Activated CD8-positive, alpha-beta memory T cell treated with anti-CD3 and anti-CD28 coated beads, Interleukin-2, amount 50 U/mL, for 1 hour (primary cell): ENCODE data around the gene TNS4.

Experiments used
- DNase-seq: peaks from one replicate; pipeline ENCODE4 v3.0.0-alpha.2; 2020; ENCODE audit errors: extremely low read depth

The TNS4 gene

DNA sequence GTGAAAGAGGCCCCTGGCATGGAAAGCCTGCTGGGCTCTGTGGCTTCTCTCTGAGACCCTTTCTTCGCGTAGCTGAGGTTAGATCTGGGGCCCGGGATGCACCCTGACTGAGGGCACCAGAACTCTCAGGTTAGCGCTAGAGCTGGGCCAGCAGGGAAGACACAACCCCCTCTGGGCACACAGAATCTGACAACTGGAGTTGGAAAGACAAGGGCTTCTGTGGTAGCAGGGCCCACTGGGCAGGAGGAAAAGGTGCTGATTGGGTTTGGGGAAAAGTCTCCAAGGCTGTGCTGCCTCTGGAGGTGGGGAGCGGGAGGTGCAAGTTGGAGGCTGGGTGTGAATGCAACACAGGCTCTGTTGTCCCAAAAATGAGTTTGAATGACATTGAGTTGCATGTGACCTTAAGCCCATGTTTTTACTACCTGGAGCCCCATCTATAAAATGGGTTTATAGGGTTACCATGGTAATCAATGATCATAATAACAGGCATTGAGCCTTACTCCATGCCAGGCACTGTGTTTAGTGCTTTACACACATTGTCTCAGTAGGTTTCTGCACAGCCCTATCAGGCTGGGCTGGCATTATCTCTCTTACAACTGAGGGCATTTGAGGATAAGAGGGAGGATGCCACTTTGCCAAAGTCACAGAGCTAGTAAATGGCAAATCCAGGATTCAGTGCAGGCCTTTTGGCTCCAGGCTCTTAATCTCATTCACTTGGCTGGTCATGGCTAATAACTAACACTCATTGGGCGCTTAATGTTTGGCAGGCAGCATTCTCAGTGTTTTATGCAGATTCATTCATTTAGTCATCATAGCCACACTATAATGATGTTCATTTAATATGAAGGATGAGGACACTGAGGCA lies 67.6 kb downstream of the TNS4 start:
- DNase-seq, result no peak

DNA sequence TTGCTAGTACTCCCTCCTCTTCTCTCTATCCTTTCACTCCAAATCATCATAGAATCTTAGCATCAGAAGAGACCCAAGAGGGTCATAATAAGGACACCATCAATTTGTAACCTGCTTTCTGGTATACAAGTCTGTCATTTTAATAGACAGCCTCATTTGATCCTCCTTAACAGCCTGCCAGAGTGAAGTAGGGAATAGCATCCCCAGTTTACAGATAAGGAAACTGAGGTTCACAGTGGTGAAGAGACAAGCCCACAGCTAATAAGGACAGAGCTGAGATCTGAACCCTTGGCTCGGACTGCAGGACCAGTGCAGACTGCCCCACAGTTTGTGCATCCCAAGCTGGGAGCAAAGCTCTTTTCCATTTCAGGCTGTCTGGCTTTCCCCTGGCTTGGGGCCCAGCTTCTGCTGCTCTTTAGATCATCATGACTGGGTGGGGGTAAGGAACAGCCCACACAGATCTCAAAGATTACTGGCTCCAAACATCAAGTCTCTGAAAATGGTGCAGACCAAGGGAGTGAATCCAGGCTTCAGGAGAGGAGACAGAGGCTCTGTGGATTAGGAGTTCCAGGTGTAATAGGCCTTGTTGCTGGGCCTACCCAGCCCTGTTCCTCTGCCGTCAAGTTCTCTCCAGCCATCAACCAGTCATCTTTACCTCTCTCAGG lies 68.4 kb downstream of the TNS4 start:
- DNase-seq, result no peak

DNA sequence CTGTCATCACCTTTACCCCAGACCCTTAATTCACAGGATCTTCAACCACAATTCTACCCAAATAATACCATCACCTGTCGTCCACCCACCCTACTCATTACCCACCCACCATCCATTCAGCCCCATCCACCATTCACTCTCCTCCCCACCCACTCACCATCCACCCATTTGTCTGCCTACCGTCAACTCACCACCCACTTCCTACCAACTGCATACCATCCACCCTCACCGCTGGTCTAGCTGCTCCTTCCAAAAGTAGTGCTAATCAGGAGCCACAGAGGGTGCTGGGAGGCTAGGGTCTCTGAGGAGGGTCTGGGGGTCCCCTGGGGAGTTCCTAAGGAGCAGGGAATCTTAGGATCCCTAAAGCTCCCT lies 70.2 kb downstream of the TNS4 start:
- DNase-seq, result no peak

DNA sequence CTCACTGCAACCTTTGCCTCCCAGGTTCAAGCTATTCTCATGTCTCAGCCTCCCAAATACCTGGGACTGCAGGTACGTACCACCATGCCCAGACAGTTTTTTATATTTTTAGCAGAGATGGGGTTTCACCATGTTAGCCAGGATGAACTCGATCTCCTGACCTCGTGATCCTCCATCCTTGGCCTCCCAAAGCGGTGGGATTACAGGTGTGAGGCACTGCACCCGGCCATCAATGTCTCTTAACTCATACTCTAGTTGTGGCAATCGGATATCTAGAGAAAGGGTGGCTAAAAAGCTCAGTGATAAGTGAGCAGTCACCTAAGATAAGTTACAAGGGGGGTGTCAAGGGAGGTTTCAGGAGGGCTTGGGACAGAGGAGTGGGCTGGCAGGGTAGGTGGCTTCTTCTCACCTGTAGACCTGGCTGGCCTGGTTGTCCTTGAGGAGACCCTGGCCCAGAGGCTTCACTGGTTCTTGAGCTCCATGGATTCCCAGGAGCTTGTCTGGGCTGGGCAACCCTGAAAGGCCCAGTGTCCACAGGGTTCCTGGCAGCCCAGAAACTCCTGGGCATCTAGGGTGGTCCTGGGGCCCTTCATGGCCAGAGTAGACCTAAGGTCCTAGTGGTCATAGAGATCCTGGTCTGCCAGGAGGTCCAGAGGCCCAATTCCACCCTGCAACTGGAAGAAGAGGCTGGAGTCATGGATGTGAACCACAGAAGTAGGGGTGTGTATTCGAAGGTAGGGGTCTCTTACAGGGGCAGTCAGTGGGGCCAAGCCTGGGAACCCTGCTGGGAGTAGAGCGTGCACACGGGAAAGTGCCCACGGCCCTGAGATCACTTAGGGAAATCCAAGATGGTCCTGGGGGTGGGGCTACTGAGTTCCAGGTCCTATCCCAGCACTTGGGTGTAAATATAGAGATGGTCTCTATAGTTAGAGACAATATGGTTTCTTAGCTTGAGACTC lies 70.9 kb downstream of the TNS4 start:
- DNase-seq, result no peak

DNA sequence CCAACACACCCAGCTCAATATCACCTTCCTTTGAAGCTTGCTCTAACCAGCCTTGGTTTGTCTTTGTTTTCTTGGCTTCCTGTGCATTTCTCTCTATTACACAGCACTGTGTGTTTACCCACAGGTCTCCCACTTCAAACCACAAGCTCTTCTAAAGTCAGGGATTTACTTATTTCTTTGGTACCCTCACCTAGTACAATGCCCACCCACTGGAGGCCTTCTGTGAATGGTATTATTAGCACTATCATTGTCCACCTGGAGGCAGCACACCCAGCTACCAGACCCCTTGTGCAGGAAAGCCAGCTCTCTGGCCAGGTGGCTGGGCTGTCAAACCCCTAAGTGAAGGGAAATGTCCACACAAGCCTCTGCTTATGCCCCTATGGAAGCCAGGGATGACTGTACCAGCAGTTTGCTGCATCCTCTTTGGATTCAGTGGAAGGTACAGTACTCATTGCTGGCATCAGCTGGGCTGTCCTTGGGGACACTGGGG lies 74.4 kb downstream of the TNS4 start:
- DNase-seq, result no peak
